Activated naive CD4-positive, alpha-beta T cell treated with anti-CD3 and anti-CD28 coated beads, Interleukin-2, amount 10 ng/mL, durations not matched to agents 7 days and 5 days (primary cell): ENCODE data around the gene ANAPC5.
A peak's percentile ranks its signal among the peaks of the same experiment; 100 is the strongest.
"Not testable (repeated sequence)": the region's sequence is repeated elsewhere in the genome, so short reads cannot be mapped to it uniquely, and the experiment has no call there.

Experiments used
- CTCF ChIA-PET: fragments of 350-600 bp; sonication (Branson Sonifier 250); formaldehyde crosslinking; loops from one replicate; lab custom pipeline; 2021; ENCODE audit warnings: antibody characterized with exemption; lab: Charles Lee
- DNase-seq: peaks from one replicate; pipeline ENCODE4 v3.0.0-alpha.2; 2020
- H3K27ac Mint-ChIP-seq: one replicate; pipeline ENCODE4 v1.8.0; 2021; ENCODE audit warnings: mild to moderate bottlenecking, moderate library complexity, mixed read lengths
- H3K27me3 Mint-ChIP-seq: one replicate; pipeline ENCODE4 v1.8.0; 2021; ENCODE audit warnings: mild to moderate bottlenecking, mixed read lengths
- H3K36me3 Mint-ChIP-seq: one replicate; pipeline ENCODE4 v1.8.0; 2021; ENCODE audit warnings: mixed read lengths
- H3K4me1 Mint-ChIP-seq: one replicate; pipeline ENCODE4 v1.8.0; 2021; ENCODE audit warnings: mixed read lengths
- H3K4me3 Mint-ChIP-seq: one replicate; pipeline ENCODE4 v1.8.0; 2021; ENCODE audit warnings: mild to moderate bottlenecking, moderate library complexity, mixed read lengths
- H3K9me3 Mint-ChIP-seq: one replicate; pipeline ENCODE4 v1.8.0; 2021; ENCODE audit warnings: mixed read lengths

Gene ANAPC5, protein sequence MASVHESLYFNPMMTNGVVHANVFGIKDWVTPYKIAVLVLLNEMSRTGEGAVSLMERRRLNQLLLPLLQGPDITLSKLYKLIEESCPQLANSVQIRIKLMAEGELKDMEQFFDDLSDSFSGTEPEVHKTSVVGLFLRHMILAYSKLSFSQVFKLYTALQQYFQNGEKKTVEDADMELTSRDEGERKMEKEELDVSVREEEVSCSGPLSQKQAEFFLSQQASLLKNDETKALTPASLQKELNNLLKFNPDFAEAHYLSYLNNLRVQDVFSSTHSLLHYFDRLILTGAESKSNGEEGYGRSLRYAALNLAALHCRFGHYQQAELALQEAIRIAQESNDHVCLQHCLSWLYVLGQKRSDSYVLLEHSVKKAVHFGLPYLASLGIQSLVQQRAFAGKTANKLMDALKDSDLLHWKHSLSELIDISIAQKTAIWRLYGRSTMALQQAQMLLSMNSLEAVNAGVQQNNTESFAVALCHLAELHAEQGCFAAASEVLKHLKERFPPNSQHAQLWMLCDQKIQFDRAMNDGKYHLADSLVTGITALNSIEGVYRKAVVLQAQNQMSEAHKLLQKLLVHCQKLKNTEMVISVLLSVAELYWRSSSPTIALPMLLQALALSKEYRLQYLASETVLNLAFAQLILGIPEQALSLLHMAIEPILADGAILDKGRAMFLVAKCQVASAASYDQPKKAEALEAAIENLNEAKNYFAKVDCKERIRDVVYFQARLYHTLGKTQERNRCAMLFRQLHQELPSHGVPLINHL

DNA sequence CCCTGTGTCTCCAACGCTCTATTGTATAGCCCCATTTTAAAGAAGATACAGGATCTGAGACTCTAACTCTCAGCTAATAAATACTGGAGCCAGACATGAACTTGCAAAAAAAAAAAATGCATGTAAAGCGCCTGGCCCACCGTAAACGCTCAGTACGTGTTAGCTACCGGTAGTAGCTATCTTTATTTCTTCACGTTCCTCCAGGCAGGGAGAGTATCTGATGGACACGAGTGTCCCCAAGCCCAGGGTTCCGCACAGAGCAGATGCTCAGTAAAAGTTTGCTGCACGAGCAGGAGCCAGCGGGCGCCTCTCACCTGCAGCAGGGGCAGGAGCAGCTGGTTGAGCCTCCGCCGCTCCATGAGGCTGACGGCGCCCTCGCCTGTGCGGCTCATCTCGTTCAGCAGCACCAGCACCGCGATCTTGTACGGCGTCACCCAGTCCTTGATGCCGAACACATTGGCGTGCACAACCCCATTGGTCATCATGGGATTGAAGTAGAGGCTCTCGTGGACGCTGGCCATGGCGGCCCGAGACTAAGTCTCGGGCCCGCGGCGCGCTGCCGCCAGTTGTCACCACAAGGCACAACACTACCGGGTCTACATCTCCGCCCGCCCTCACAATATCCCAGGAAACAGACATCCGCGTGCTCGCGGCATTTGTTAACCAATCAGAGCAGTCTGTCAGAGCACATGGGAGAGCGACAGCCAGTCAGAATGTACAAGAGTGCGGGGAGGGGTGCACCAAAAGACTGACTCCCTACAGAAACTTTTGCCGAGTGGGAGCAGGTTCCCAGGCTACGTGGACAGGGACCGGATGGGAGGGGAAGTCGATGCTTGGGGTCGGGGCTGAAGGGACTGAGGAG is at the start of gene ANAPC5:
TSS of gene ANAPC5 (minus strand) at position 592 of the 862 bp plus-strand sequence. CDS start at position 521, 71 bp downstream.
- Mint-ChIP-seq H3K4me1 (peaks cover 34% of the 10 kb centered on the region), H3K27me3 (peaks cover 17% of the 10 kb centered on the region), H3K36me3 (peaks cover 11% of the 10 kb centered on the region), H3K4me3 (peak within 1 kb of the TSS; percentile 90), H3K9me3 (no peaks in the 10 kb centered on the region), H3K27ac (peak within 1 kb of the TSS; percentile 94)
- DNase-seq = peak; percentile 95
- CTCF ChIA-PET = interaction anchor here (0.9 to 2.0 kb wide), 6 partner anchors 17 to 91 kb away, joined by 3 to 8 read pairs (median 3); partner anchors contain the start of gene RNF34

DNA sequence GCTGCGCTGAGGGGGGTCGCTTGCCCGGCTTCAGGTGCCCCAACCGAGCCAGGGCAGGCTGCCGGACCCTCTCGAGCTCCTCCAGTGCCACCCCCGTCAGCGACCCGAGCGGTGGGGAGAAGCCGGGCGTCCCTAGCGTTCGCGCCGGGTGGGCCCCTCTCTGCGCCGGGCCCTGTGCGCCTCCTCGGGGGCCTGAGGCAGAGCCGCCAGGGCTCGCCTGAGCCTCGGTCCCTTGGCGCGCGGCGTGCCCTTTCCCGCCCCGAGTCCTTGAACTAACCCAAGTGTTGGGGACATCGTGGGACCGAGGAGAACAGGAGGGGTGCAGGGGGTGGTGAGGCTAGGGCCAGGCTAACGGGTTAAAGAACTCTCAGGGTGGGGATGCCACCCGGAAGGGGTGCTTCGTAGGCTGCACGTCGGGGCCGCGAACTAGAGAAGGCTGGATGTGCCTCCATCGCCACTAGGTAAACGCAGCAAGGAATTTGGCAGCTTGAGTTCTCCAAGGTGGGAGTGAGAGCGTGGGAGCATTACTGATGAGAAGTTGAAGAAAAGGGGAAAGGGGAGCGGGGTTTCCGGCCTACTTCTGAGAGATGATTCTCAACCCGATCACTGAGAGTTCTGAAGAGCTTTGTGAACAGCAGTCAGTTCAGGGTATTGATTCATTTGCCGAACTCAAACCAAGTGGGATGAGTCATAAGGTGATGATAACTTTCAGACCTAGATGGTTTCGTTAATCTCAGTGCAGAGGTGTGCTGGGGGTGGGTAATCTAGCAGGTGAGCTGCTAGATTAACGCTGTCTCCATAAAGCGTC is 48.3 kb upstream of the ANAPC5 start:
- Mint-ChIP-seq H3K36me3 (peaks cover 29% of the 10 kb centered on the region), H3K27ac (peak overlapping the region; percentile 94), H3K9me3 (no peaks in the 10 kb centered on the region), H3K4me3 (peak overlapping the region; percentile 84), H3K27me3 (no peaks in the 10 kb centered on the region), H3K4me1 (peaks cover 45% of the 10 kb centered on the region)
- DNase-seq = peak; percentile 64
- CTCF ChIA-PET = interaction anchor here (1.2 to 3.5 kb wide), 5 partner anchors 9 to 66 kb away, joined by 3 to 15 read pairs (median 6); partner anchors contain the start of gene ANAPC5

DNA sequence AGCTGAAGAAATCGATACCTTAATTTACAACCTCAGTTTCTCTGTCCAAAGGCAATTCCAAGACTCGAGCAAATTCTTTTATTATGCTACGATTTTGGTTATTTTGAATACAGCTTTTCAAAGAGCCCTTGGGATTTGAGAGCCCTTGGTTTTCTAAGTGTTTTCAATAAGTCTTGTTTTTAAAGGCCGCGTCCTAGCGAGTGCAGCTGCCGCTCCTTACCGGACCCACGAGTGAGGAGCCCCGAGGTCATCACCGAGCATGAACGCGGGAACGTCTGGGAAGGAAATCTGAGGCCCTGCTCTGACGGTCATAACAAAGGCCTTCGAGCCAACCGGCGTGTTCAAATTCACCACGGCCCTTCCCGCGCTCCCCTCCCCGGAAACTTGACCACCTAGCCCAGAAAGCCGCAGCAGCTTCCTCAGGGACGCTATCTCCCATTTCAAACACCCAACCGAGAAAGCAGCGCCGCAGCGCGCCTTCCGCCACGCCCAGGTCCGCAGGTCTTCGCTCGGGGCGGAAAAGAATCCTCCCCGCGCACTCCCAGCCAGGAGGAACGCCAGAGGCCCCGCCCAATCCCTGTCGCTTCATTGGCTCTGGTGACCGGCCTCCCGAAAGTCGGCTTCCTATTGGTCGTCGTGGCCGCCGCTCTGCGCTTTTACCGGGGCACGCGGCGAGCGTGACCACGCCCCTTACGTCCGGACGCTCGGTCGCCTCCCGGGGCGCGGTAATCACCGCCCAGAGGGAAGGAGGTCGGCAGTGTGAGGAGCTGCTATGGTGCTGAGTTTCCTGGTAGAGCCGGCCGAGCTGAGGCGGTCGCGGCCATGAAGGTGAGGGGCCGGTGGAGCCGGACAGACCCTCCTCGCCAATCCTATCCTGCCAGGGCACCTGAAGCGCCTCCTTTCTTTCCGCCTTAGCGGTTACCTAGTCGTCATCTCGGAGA is 47.5 kb upstream of the ANAPC5 start, which contains the start of gene RNF34:
TSS of gene RNF34 (plus strand) at position 728 of the 941 bp plus-strand sequence. CDS start at position 823, 95 bp downstream.
- Mint-ChIP-seq H3K27me3 (no peaks in the 10 kb centered on the region), H3K27ac (peak within 1 kb of the TSS; percentile 94), H3K9me3 (no peaks in the 10 kb centered on the region), H3K36me3 (peaks cover 22% of the 10 kb centered on the region), H3K4me1 (peaks cover 41% of the 10 kb centered on the region), H3K4me3 (peak within 1 kb of the TSS; percentile 84)
- DNase-seq = peak; percentile 99
- CTCF ChIA-PET = interaction anchor here (1.2 to 3.5 kb wide), 4 partner anchors 8 to 65 kb away, joined by 3 to 15 read pairs (median 5); partner anchors contain the start of gene ANAPC5

DNA sequence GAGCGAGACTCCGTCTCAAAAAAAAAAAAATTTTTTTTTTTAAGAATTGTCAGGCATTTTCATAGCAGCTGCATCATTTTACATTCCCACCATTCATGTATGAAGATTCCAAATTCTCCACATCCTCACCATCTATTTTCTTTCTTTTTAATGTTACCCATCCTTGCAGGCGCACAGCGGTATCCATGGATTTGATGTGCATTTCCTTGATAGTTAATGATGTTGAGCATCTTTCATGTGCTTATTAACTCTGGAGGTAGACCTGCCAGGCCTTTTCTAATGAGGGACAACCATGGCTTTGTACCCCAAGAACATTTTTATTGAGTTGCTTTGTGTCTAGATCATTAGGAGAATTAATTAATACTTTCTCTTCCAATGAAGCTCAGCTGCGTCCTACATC is 46.1 kb upstream of the ANAPC5 start:
- H3K9me3 Mint-ChIP-seq = no peaks in the 10 kb centered on the region
- CTCF ChIA-PET = interaction anchor here (1.1 kb wide), 1 partner anchor 49 kb away, joined by 3 read pairs; no protein-coding TSS in a partner anchor
- H3K27me3 Mint-ChIP-seq = no peaks in the 10 kb centered on the region
- peak overlapping the region; percentile 84 for H3K4me3 Mint-ChIP-seq
- peak overlapping the region; percentile 58 for H3K27ac Mint-ChIP-seq
- H3K4me1 Mint-ChIP-seq = peaks cover 36% of the 10 kb centered on the region
- H3K36me3 Mint-ChIP-seq = peaks cover 18% of the 10 kb centered on the region
- DNase-seq = no peak

DNA sequence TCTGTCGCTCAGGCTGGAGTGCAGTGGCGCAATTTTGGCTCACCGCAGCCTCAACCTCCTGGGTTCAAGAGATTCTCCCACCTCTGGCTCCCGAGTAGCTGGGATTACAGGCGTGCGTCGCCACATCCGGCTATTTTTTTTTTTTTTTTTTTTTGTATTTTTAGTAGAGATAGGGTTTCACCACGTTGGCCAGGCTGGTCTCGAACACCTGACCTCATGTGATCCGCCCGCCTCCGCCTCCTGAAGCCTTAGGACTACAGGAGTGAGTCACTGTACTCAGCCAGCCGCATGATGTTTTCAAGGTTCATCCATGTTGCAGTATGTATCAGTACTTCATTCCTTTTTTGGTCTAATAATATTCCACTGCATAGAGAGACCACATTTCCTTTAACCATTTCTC is 45.3 kb upstream of the ANAPC5 start:
- Mint-ChIP-seq H3K27ac (no peak overlapping the region), H3K36me3 (peaks cover 14% of the 10 kb centered on the region), H3K27me3 (no peaks in the 10 kb centered on the region), H3K4me1 (peaks cover 30% of the 10 kb centered on the region), H3K9me3 (no peaks in the 10 kb centered on the region), H3K4me3 (no peak overlapping the region)
- CTCF ChIA-PET = interaction anchor here (1.1 kb wide), 1 partner anchor 48 kb away, joined by 3 read pairs; no protein-coding TSS in a partner anchor
- no peak for DNase-seq

DNA sequence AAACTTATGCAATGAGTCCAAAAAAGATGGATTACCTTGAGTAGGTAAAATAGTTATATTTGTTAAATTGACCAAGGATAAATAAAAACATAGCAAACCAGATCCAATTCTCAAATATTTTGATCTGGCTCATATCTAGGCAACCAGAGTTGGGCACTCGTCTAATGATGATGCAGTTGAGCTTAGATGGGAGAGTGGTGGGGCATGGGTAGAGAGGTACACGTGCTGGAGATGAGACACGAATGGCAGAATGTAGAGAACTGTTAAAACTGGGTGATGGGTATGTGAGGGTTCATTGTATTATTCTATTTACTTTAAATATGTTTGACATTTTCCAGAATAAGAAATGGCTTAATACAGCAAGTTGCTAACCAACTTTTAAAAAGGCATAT is 40.1 kb upstream of the ANAPC5 start:
- H3K36me3 Mint-ChIP-seq = no peaks in the 10 kb centered on the region
- no peak overlapping the region for H3K4me3 Mint-ChIP-seq
- DNase-seq = no peak
- H3K4me1 Mint-ChIP-seq = peaks cover 20% of the 10 kb centered on the region
- no peak overlapping the region for H3K27ac Mint-ChIP-seq
- no peaks in the 10 kb centered on the region for H3K9me3 Mint-ChIP-seq
- CTCF ChIA-PET = interaction anchor here (0.9 to 1.0 kb wide), 3 partner anchors 8 to 58 kb away, joined by 4 read pairs; partner anchors contain the start of genes ANAPC5 and RNF34
- H3K27me3 Mint-ChIP-seq = no peaks in the 10 kb centered on the region

DNA sequence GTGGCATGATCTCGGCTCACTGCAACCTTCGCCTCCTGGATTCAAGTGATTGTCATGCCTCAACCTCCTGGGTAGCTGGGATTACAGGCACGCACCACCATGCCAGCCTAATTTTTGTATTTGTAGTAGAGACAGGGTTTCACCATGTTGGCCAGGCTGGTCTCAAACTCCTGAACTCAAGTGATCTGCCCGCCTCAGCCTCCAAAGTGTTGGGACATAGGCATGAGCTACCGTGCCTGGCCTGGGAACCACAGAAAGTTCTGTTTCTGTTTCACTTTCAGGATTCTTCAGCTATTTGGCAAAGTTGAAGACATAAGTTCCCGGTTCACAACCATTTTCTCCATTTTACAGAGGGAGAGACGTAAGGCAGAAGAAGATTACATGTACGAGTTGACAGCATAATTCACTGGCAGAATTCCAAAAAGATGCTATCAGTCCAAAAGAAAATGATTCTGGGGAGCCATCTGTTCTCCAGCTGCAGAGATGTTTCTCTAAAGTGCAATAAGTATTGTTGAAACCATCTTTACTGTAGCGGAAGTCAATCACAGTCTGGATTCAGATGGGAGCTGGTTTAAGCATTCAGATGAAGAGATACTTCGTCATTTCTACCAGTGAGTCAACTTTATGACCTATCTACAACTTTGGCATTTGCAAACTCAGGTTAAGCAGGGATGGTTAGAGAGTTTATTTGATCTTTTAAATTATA is 39.6 kb upstream of the ANAPC5 start:
- peak; percentile 62 for DNase-seq

DNA sequence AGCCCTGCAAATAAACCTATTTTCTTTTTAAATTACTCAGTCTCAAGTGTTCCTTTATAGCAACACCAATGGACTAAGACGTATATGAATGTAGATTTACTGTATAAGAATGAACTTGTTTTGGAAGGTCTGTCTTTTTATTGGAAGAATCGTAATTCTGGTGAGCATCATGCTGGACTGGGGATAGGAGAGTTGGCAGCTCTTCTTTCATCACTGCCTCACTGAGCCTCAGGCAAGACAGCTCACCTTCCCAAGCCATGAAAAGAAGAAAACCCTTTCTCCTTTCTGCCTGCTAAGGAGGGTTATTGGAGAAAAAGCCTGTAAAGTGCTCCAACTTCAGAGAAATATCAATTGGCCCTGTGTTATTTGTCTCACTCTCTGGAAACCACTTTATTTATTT is 38.6 kb upstream of the ANAPC5 start:
- H3K27ac Mint-ChIP-seq = no peak overlapping the region
- CTCF ChIA-PET = no interaction called here
- no peaks in the 10 kb centered on the region for H3K27me3 Mint-ChIP-seq
- no peak overlapping the region for H3K4me3 Mint-ChIP-seq
- peaks cover 19% of the 10 kb centered on the region for H3K4me1 Mint-ChIP-seq
- DNase-seq = no peak
- H3K36me3 Mint-ChIP-seq = no peaks in the 10 kb centered on the region
- H3K9me3 Mint-ChIP-seq = no peaks in the 10 kb centered on the region

More for the DNA sequence above, 39.6 kb upstream of the ANAPC5 start:
- H3K36me3 Mint-ChIP-seq = no peaks in the 10 kb centered on the region
- H3K4me1 Mint-ChIP-seq = peaks cover 20% of the 10 kb centered on the region
- H3K27me3 Mint-ChIP-seq = no peaks in the 10 kb centered on the region
- peak overlapping the region; percentile 35 for H3K27ac Mint-ChIP-seq
- CTCF ChIA-PET = interaction anchor here (0.9 to 1.0 kb wide), 3 partner anchors 9 to 57 kb away, joined by 4 read pairs; partner anchors contain the start of genes ANAPC5 and RNF34
- no peaks in the 10 kb centered on the region for H3K9me3 Mint-ChIP-seq
- H3K4me3 Mint-ChIP-seq = peak overlapping the region; percentile 2

DNA sequence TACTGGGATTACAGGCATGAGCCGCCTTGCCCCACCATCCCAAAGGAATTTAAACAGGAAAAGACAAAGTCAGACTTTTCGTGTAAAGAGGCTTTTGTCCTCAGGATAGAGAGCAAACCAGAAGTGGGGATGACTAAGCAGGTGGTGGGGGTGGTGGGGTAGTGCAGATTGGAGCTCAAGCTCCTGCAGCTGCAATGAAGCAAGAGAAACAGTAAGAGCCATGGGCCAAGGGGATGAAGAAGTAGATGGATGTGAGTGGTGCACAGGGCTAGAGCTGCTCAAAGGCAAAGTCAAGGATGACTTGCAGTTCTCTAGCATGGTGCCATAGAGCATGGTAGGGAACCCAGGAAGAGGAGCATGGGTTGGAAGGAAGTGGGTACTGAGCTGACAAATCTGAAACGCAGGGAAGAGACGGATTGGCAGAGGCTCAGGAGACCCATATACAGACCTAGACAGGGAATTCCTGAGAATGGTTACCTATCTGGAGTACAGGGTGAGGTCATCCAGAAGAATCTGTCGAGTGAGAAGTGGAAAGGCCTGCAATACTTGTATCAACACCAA is 36.3 kb upstream of the ANAPC5 start:
- Mint-ChIP-seq H3K4me1 (peaks cover 19% of the 10 kb centered on the region), H3K27ac (no peak overlapping the region), H3K9me3 (no peaks in the 10 kb centered on the region), H3K36me3 (no peaks in the 10 kb centered on the region), H3K27me3 (peaks cover 14% of the 10 kb centered on the region), H3K4me3 (no peak overlapping the region)
- DNase-seq = no peak
- CTCF ChIA-PET = interaction anchor here (1.5 kb wide), 1 partner anchor 55 kb away, joined by 3 read pairs; no protein-coding TSS in a partner anchor

DNA sequence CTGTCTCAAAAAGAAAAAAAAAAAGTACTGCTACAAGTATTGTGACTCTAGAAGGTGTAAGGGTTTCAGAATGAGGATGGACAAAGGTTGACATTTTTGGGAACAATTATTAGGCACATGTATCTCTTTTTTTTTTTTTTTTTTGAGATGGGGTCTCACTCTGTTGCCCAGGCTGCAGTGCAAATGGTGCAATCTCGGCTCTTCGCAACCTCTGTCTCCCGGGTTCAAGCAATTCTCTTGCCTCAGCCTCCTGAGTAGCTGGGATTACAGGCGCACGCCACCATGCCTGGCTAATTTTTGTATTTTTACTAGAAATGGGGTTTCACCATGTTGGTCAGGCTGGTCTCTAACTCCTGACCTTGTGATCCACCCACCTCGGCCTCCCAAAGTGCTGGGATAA is 32.7 kb upstream of the ANAPC5 start:
- H3K4me3 Mint-ChIP-seq, H3K36me3 Mint-ChIP-seq, H3K9me3 Mint-ChIP-seq, H3K4me1 Mint-ChIP-seq, DNase-seq, H3K27ac Mint-ChIP-seq: not testable (repeated sequence)
- CTCF ChIA-PET = interaction anchor here (1.0 kb wide), 1 partner anchor 40 kb away, joined by 3 read pairs; no protein-coding TSS in a partner anchor
- peaks cover 18% of the 10 kb centered on the region for H3K27me3 Mint-ChIP-seq

DNA sequence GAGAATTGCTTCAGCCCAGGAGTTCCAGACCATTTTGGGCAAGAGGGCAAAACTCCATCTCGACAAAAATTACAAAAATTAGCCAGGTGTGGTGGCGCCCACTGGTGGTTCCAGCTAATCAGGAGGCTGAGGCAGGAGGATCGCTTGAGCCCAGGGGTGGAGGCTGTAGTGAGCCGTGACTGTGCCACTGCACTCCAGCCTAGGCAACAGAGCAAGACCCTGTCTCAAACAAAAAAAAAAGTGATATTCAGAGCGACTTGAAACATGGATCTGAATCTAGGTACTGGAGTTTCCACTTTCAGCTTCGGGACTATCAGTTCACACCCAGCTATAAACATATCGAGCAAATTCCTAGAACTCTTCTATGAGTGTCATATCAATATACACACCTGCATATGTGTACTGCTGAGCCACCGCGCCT is 31.4 kb upstream of the ANAPC5 start:
- CTCF ChIA-PET = no interaction called here
- Mint-ChIP-seq H3K4me3 (no peak overlapping the region), H3K4me1 (peaks cover 4% of the 10 kb centered on the region), H3K27ac (no peak overlapping the region), H3K27me3 (peaks cover 21% of the 10 kb centered on the region), H3K36me3 (no peaks in the 10 kb centered on the region), H3K9me3 (no peaks in the 10 kb centered on the region)
- no peak for DNase-seq
